MV-4-11 (cell line): Measurements from ENCODE around the gene PFN1.
"Not testable (repeated sequence)": the region's sequence is repeated elsewhere in the genome, so short reads cannot be mapped to it uniquely, and the experiment has no call there.

Experiments
- DNase-seq: peaks from one replicate; lab custom pipeline; 2025; lab: John Stamatoyannopoulos, UW

Gene PFN1

DNA sequence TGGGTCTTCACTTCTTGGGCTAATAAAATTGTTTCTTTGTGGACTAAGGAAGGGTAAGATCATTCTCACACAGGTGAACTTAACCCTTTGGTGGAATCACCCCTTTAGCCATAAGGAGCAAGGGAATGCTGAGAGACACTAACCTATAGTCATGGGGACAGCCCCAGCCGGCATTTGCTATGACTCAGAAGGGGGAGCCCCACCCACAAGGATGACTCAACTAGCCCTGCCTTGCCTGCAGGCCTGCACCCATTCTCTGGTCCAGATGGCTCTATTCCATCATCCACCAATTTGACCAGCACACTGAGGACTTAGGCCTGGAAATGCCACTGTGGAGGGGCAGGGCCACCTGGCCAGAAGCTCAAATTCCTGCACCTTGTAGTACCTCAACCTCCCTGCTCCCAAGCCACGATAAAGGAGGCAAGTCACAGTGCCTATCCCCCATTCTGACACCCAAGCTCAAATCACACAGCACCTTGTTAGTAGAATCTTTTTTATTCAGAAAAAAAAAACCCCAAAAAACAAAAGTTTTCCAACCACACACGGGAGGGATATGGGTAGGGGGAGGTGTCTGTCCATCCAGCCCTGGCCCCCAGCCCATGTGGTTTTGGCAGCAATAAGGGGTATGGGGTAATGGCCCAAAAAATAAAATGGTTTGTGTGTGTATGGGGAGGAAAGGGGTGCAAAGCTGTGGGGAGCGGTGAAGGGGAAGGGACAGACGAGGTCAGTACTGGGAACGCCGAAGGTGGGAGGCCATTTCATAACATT is 3.0 kb downstream of the PFN1 start:
- peak; percentile 80 for DNase-seq

DNA sequence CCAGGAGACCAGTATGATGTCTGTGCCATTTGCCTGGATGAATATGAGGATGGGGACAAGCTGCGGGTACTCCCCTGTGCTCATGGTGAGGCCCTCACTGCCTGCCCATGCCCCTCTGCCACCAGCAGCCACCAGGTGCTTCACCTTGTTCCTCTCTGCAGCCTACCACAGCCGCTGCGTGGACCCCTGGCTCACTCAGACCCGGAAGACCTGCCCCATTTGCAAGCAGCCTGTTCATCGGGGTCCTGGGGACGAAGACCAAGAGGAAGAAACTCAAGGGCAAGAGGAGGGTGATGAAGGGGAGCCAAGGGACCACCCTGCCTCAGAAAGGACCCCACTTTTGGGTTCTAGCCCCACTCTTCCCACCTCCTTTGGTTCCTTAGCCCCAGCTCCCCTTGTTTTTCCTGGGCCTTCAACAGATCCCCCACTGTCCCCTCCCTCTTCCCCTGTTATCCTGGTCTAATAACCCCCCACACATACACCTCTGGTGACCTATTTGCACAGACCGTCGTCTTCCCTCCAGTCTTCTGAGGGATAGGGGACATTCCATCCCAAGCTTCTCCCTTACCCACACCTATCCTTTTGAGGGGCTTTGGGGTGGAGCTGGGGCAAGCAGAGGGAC is 3.7 kb downstream of the PFN1 start:
- no peak for DNase-seq

DNA sequence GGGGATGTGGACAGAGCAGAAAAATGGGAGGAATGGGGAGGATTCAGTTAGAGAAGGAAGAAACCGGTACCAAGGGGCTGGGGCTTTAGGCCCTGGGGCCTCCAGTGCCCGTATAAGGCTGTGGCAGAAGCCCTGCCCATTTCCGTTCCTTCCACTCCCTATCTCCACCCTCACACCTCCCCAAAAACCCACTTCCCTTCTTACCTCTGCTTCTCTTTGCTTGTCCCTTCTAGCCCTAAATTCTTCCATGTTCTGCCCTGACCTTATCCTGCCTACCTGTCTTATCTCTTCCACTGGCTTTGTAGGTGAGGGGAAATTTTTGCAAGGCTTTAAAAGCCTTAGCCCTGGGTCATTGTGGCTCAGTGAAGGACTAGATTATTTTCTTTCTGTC is 4.2 kb downstream of the PFN1 start:
- DNase-seq = peak; percentile 72

DNA sequence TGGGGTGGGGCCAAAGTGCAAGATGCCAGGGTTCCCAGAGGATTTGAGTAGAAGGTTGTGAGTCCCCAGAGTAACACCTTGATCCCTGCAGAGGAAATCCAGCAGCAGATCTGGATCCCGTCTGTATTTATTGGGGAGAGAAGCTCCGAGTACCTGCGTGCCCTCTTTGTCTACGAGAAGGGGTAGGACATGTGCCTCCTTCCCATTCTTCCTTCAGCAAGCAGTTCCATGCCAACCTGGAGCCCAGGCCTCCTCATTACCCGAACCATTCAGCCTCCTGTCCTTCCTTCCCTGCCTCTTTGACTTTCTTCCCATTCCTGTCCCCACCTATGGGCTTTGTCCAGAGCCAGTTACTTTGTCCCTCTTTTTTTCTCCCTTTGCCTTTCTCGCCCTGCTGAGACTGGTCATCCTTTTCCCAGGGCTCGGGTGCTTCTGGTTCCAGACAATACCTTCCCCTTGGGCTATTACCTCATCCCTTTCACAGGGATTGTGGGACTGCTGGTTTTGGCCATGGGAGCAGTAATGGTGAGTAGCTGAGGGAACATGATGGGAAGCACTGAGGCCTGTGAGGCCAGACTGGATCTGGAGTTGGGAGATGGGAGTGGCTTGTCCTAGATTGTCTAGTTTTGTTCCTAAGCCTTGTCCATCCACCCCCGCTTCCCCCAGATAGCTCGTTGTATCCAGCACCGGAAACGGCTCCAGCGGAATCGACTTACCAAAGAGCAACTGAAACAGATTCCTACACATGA is 5.4 kb downstream of the PFN1 start:
- no peak for DNase-seq

DNA sequence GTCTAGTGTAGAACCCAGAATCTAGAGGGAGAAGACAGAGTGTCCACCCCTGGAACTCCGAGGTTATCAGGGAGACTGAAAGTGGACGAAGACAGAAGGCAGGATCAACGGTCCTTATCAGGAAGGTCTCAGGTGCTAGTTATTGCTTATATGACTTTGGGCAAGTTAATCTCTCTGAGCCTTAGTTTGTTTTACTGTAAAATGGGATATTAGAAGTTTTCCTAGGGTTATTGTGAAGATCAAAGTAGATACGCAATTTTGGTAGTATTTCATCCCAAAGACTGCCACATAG is 7.1 kb downstream of the PFN1 start:
- no peak for DNase-seq

DNA sequence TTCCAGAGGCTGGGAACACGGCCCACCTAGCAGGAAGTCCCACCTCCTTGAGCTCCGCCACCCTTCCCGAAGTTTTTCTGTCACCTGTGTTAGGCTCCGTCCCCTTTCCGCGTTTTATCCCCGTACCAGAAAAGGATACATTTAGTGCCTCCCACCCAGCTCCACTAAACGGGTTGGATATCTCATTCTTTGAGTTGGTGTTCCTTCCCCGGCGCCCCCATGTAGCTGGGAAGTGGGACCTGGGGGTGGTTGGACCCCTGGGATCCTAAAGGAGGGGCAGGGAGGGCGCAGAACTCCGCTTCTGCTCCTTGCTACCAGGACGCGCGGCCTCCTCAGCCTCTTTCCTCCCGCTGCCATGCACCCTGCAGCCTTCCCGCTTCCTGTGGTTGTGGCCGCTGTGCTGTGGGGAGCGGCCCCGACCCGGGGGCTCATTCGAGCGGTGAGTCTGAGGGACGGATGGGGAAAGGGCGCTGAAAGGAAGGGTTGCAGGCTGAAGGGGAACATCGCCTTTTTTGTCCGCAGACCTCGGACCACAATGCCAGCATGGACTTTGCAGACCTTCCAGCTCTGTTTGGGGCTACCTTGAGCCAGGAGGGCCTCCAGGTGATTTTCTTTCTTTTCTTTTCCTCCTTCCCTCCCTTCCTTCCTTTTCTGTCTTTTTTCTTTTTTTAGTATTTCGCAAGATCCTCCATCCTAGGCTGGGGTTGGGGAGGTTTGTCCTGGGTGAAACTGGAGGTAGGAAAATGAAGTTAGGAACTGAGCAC is 7.6 kb downstream of the PFN1 start:
- peak; percentile 12 for DNase-seq

DNA sequence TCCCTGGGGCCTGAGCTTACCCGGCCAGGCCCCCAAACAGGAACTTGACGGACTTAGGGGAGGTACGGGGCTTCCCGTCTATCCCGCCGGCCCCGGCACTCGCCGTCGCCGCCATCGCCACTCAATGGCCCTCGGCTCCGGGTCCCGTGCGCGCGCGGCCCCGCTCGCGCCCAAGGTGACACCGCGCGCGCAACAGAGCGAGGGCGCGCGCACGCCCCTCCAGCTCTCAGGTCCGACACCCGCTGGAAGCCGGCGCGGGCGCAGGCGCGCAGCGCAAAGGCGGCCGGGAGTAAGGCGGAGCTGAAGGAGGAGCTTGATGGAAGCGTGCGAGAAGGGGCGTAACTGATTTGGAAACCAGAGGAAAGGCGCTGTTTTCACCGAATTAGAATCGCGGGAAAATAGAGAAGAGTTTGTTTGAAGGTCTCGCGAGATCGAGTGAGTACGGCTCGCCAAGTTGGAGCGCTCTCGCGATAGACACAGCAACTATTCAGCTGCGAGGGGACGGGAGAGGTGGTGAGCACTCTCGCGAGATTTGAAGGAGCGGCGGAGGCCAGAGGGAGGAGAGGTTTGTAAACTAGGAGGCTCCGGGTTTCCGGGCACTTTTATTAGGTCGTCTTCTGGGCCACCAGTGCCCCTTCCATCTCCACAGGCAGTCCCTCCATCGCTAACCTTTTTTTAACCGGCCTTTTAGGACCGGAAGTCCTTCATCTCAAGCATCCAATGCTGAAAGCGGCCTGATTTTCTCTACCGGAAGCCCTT is 8.4 kb downstream of the PFN1 start, which contains the start of the genes RNF167 and SLC25A11:
Gene RNF167 (plus strand): TSS at position 473 of the 759 bp plus-strand sequence. CDS start 642 bp downstream, outside the sequence.
Gene SLC25A11 (minus strand): TSS at position 251 of the 759 bp plus-strand sequence. CDS start 136 bp downstream, at position 115.
- DNase-seq = peak; percentile 100

DNA sequence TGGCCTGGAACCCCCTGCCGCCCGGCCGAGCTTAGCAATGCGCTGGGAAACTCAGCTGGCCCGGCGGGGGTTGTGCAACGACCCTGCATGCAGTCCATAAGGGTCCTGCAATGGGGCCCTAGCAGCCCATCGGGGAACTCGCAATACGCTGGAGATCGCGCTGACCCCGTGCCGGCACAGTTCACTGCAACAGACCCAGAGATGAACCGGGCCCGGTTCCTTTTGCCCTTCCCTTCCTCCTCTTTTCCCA is 8.9 kb downstream of the PFN1 start:
- no peak for DNase-seq

DNA sequence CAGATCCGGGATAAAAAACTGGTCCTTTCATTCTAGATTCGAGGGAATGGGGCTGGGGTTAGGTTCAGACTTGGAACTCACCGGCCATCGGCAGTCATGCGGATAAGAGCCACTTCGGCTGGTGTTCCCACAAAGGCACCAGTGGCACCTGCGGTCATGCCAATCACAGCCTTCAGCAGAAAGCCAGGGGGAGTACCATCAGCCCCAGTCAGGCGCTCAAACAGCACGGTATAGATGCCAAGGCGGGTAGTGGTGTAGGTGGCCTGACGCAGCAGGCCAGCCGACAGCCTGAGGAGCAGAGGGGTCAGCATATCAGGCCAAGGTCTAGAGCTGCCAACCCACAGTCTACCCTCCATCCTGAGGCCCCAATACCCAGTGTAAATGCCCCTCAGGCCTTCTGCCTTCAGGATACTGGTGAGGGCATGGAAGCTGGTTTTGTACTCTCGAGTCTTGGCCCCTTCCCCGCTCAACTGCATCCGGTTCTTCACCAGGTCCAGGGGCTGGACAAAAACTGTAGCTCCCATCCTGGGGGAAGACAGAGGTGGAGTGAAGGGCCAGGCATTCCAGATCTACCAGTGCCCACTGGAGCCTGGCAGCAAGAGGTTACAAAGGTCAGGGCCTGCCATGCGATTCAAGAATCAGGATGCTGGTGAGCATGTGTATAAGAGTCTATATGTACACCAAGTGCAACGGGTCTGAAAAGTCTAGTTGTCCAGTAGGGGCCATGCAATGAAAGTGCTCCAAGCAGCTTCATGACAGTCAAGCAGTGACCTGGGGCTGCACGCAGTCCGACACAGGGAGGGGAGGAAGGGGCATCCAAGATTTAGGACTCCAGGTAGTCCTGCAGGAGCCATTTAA is 9.4 kb downstream of the PFN1 start:
- DNase-seq = no peak

DNA sequence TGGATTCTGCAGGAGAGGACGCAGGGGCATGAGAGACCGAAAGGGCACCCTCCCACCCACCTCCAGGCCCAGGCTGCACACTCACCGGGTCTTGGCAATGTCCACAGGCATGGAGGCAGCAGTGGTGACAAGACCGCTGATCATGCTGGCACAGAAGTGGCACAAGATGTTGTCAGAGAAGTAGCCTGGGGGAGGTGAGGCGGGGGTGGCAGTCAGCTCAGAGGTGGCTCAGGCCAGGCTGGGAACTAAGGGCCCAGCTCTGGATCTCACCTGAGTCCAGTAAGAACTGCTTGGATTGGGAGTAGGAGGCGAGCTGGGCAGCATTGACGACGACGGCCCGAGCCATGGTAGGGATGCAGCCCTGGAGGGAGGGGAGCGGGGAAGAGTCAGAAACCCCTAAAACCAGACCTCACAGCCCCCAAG is 10.2 kb downstream of the PFN1 start:
- DNase-seq = no peak

DNA sequence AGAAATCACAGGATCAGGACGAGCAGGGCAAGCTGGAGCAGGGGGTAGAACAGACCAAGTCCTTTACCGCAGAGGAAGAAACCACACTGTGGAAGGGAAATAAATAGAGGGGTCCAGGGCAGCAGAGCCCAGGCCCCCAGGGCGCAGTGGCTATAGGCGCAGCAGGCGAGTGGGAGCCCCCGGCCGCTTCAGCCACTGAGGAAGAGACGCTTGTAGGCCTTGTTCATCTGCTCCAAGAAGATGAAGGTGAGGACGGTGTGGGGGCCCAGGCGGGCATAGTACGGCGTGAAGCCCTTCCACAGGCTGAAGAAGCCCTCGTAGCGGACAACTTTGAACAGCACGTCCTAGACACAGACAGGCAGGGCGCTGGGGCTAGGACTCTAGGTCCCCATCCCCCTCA is 10.8 kb downstream of the PFN1 start:
- DNase-seq = no peak

DNA sequence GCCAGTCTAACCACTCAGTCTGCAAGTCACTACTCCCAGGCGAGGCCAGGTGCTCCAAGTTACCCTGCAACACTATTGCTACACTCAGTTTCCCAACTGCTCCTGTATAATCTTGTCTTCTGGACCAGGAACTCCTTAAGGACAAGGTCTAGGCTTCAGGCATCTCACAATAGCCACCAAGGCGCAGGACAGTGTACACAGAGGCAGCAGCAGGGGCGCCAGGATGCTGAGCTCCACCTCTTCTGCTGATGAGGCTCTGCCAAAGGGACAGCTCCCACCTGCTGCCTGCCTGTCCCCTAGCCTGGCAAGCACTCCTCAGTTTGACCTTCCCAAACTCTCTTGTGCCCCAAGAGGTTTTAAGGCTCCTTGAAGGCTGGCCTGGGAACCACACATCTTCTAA is 11.9 kb downstream of the PFN1 start:
- DNase-seq = no peak

DNA sequence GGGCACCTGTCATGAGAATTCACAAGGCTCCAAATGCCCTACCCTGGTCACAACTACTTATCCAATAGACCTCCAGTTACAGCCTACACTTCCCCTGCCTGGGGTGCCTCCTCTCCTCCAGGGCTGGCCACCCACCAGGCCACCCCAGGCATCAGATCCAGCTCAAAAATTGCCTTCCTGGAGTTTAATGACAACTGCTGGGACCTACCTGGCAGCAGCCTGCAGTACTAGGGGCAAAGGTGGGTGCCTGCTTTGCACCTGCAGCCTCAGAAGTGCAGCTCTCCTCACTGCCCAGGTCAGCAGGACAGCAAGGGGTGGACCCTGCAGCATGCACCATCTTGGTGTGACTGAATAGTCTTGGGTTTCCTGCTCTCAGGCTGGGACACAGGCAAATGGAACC is 12.7 kb downstream of the PFN1 start:
- DNase-seq = no peak

DNA sequence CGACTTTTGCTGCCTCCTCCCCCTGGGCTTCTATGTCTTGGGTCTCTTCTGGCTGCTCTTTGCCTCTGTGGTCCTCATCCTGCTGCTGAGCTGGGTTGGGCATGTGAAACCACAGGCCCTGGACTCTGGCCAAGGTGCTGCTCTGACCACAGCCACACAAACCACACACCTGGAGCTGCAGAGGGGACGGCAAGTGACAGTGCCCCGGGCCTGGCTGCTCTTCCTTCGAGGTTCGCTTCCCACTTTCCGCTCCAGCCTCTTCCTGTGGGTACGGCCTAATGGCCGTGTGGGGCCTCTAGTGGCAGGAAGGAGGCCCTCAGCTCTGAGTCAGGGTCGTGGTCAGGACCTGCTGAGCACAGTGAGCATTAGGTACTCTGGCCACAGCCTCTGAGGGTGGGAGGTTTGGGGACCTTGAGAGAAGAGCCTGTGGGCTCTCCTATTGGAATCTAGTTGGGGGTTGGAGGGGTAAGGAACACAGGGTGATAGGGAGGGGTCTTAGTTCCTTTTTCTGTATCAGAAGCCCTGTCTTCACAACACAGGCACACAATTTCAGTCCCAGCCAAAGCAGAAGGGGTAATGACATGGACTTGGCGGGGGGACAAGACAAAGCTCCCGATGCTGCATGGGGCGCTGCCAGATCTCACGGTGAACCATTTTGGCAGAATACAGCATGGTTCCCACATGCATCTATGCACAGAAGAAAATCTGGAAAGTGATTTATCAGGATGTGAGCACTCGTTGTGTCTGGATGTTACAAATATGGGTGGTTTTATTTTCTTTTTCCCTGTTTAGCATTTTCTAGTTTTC is 14.0 kb downstream of the PFN1 start:
- DNase-seq = peak; percentile 70

DNA sequence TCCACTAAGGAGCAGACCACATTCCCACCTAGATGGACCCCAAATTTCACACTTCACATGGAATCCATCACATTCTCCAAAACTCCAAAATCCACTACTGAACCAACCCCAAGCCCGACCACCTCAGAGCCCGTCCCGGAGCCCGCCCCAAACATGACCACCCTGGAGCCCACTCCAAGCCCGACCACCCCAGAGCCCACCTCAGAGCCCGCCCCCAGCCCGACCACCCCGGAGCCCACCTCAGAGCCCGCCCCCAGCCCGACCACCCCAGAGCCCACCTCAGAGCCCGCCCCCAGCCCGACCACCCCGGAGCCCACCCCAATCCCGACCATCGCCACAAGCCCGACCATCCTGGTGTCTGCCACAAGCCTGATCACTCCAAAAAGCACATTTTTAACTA is 14.7 kb downstream of the PFN1 start:
- no peak for DNase-seq

DNA sequence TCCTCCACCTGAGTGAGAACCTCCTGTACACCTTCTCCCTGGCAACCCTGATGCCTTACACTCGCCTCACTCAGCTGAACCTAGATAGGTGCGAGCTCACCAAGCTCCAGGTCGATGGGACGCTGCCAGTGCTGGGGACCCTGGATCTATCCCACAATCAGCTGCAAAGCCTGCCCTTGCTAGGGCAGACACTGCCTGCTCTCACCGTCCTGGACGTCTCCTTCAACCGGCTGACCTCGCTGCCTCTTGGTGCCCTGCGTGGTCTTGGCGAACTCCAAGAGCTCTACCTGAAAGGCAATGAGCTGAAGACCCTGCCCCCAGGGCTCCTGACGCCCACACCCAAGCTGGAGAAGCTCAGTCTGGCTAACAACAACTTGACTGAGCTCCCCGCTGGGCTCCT is 15.6 kb downstream of the PFN1 start:
- DNase-seq = no peak

DNA sequence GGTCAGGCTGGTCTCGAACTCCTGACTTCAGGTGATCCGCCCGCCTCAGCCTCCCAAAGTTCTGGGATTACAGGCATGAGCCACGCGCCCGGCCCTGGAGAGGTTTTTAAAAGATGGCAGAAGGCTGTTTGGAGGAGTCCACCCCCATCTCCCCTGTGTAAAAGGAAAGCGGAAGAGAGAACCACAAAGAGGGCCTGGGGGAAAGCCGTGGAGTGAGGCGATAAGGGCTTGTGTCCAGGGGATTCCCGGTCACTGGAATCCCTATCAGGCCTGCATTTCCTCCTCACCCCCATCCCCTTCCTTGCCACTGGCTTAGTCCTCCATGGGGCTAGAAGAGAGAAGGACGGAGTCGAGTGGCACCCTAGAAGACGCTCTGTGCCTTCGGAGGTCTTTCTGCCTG is 16.4 kb downstream of the PFN1 start, which contains the start of gene GP1BA:
Gene GP1BA (plus strand): TSS at position 315 of the 400 bp plus-strand sequence. CDS start 328 bp downstream, outside the sequence.
- DNase-seq = no peak

DNA sequence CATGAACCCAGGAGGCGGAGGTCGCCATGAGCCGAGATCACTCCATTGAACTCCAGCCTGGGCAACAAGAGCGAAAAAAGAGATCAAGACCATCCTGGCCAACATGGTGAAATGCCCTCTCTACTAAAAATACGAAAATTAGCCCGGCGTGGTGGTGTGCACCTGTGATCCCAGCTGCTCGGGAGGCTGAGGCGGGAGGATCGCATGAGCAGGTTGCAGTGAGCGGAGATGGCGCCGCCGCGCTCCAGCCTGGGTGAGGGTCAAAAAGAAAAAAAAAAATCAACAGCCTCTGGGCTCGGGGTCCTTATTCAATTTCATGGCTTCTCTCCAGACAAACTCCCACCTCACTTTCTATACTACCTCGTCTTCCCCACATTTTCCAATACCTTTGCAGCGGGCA is 19.4 kb downstream of the PFN1 start:
- no peak for DNase-seq

DNA sequence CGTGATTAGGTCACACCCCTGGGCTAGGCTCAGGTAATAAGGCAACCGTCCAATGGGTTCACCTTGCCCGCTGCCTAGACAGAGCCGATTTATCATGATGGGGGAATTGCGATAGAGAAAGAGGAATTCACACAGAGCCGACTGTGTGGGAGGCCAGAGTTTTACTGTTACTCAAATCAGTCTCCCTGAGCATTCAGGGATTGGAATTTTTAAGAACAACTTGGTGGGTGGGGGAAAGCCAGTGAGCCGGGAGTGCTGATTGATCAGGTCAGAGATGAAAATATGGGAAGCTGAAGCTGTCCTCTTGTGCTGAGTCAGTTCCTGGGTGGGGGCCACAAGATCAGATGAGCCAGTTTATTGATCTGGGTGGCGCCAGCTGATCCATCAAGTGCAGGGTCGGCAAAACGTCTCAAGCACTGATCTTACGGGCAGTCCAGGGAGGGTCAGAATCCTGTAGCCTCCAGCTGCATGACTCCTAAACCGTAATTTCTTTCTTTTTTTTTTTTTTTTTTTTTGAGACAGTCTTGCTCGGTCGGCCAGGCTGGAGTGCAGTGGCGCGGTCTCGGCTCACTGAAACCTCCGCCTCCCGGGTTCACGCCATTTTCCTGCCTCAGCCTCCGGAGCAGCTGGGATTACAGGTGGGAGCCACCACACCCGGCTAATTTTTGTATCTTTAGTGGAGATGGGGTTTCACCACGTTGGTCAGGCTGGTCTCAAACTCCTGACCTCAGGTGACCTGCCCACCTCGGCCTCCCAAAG is 21.6 kb downstream of the PFN1 start:
- DNase-seq = not testable (repeated sequence)
